DND-41 (cell line): ENCODE results near the gene SUB1.

Experiments
- CTCF ChIP-seq: IDR thresholded peaks from 2 replicates; pipeline ENCODE4 v1.5.1; 2012; ENCODE audit warnings: borderline replicate concordance, low read length, moderate library complexity, mild to moderate bottlenecking; ENCODE audit not compliant: poor library complexity, severe bottlenecking; ENCODE audit errors: extremely low read depth
- EZH2 ChIP-seq: IDR thresholded peaks from 3 replicates; pipeline ENCODE4 v1.6.1; 2012; ENCODE audit warnings: borderline replicate concordance, low read depth, mild to moderate bottlenecking, moderate library complexity, low read length, inconsistent platforms; ENCODE audit not compliant: severe bottlenecking

DNA sequence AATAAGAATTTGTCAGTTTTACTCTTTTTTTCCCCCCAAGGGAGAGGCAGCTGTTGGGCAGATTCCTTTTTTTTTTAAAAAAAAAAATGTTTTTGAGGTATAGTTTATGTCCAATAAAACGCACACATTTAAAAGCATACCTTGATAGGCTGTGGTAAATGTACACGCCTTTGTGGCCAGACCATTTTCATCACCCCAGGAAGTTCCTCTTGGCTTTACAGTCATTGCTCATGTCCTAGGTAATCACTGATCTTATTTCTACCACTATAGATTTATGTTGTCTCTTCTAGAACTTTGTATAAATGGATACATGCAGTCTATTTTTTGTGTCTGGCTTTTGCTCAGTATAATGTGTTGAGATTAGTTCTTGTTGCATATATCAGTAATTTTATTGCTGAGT is 9.8 kb downstream of the SUB1 start:
- TF ChIP-seq CTCF (no peak), EZH2 (no peak)
